Measurements from ENCODE around the gene KRTAP4-11. TPM values are rescaled to one million over a fixed set of nuclear protein-coding genes. Genes with fewer than 3 reads are reported as not detected.
"Not testable (repeated sequence)": the region's sequence is repeated elsewhere in the genome, so short reads cannot be mapped to it uniquely, and the experiment has no call there.

Gene KRTAP4-11
- total and polyA plus RNA-seq, 5 experiments from 2014 or later, result not detected

- no peak for ATAC-seq
- peaks cover 0 to 29% (median 13%) of the 10 kb centered on the region in 3 donors for H3K36me3 Mint-ChIP-seq
- H3K4me3 Mint-ChIP-seq, result peak overlapping the region in 1 of 10 donors; percentile 16
- H3K27me3 Mint-ChIP-seq, result no peaks in the 10 kb centered on the region
- peaks cover 0 to 38% (median 27%) of the 10 kb centered on the region in 9 donors for H3K9me3 Mint-ChIP-seq
- DNase-seq, result no peak
- peaks cover 2 to 26% (median 8%) of the 10 kb centered on the region in 4 donors for H3K4me1 Mint-ChIP-seq
- POLR2A ChIA-PET, result no interaction called here
- H3K27ac Mint-ChIP-seq, result no peak overlapping the region
Measured at GRCh38 chr17:41144846-41145245, 26.7 kb upstream of the KRTAP4-11 start.

- DNase-seq (no peak), ATAC-seq (no peak)
- Mint-ChIP-seq H3K4me1 (peaks cover 2 to 18% (median 9%) of the 10 kb centered on the region in 4 donors), H3K36me3 (peaks cover 2 to 34% (median 21%) of the 10 kb centered on the region in 3 donors), H3K27ac (no peak overlapping the region), H3K4me3 (no peak overlapping the region), H3K27me3 (peaks cover 0 to 2% (median 0%) of the 10 kb centered on the region in 5 donors), H3K9me3 (peaks cover 0 to 52% (median 34%) of the 10 kb centered on the region in 9 donors)
- POLR2A ChIA-PET, result interaction anchor here (0.8 kb wide), 1 partner anchor 10 kb away, joined by 3 read pairs; no protein-coding TSS in a partner anchor
Measured at GRCh38 chr17:41141361-41141760, 23.2 kb upstream of the KRTAP4-11 start.

DNA sequence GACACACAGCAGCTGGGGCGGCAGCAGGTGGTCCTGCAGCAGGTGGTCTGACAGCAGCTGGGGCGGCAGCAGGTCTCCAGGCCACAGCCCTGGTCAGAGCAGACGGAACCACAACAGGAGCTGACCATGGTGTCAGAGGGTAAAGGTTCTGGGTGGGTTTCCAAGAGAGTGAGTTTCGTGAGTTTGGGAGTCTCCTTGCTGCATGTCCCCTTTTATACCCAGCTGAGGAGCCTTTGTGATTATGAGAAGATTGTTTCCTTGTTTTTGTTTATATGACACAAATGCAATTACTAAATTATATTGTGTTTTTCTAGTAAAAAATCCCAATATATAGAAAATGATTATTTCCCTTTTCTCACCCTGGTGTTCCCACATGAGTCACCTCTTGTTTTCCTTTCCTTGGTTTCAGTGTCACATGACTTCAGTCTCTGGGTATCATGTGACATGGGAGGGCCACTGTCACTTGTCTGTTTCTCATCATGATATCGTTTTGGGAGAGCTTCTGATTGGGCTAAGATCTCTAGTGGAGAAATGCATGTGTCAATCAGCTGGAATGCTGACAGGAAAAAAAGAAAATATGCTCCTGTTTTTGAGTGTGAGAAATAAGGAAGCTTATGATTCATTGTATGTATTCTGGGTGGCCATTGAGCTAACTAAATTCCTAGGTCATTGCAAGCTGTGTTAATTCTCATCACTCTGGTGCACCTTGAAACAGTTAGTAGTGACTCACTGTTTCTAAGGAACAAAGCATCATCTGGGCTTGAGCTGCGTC, 22.4 kb upstream of the KRTAP4-11 start, which contains the start of gene KRTAP4-6:
Gene KRTAP4-6 (minus strand): TSS at position 185 of the 772 bp plus-strand sequence. CDS start 57 bp downstream, at position 128.
- H3K27ac Mint-ChIP-seq, result peak within 1 kb of the TSS in 1 of 10 donors; percentile 85
- H3K9me3 Mint-ChIP-seq, result peaks cover 0 to 52% (median 34%) of the 10 kb centered on the region in 9 donors

GRCh38 chr17:41139865-41140264, 21.7 kb upstream of the KRTAP4-11 start:
- H3K9me3 Mint-ChIP-seq, result peaks cover 0 to 52% (median 34%) of the 10 kb centered on the region in 9 donors
- H3K4me1 Mint-ChIP-seq, result peaks cover 2 to 11% (median 6%) of the 10 kb centered on the region in 4 donors
- POLR2A ChIA-PET, H3K27me3 Mint-ChIP-seq, DNase-seq, ATAC-seq: not testable (repeated sequence)
- H3K4me3 Mint-ChIP-seq, result peak overlapping the region in 1 of 10 donors; percentile 42
- peaks cover 2 to 34% (median 21%) of the 10 kb centered on the region in 3 donors for H3K36me3 Mint-ChIP-seq
- peak overlapping the region in 1 of 10 donors; percentile 85 for H3K27ac Mint-ChIP-seq

More for the DNA sequence above, 22.4 kb upstream of the KRTAP4-11 start, which contains the start of gene KRTAP4-6:
- POLR2A ChIA-PET, result interaction anchor here (0.7 to 0.8 kb wide), 2 partner anchors 9 to 299 kb away, joined by 3 read pairs; no protein-coding TSS in a partner anchor
- ATAC-seq, result no peak
- Mint-ChIP-seq H3K4me3 (peak within 1 kb of the TSS in 1 of 10 donors; percentile 42), H3K4me1 (peaks cover 2 to 13% (median 9%) of the 10 kb centered on the region in 4 donors), H3K36me3 (peaks cover 2 to 34% (median 21%) of the 10 kb centered on the region in 3 donors), H3K27me3 (peaks cover 0 to 2% (median 0%) of the 10 kb centered on the region in 5 donors)
- DNase-seq, result no peak

DNA sequence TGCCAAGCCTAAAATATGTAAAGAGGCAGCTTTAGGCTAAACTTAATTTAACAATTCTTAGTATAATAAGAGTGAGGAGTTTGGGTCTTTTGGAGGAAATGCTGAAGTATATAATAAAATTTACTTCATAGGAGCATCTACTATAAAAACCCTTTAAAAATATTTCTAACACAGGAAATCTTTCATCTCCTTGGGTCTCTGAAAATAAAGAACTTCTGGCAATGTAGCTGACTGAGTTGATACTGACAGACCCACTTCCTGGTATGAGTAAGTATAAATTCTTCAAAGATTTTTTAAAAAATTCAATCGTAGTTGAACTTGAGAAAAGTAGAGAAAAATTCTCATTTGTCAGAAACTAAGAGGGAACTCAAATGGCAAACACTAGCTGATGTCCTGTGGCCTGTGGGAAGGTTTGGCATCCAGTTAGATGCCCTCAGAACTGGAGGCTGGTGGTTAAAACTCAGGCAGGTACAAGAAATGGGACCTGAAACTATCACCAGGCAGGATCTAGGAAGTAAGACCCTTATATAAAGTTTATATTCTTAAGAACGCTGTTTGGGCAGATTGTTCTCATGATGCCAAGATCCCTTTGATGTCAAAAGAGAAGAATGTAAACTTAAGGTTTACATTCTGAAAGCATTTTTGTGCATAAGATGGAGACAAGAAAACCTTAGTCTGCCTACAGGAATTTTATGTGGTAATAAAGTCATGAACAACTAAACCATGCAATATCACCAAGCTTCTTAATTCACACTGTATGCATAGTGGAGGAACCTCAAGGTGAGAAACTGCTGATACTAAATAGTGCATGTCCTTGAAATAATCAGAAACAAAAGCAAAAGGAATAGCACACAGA, 15.9 kb upstream of the KRTAP4-11 start:
- Mint-ChIP-seq H3K4me3 (peak overlapping the region in 8 of 10 donors; percentile 54 to 80 (median 66)), H3K9me3 (peaks cover 0 to 10% (median 4%) of the 10 kb centered on the region in 9 donors), H3K4me1 (peaks cover 23 to 47% (median 39%) of the 10 kb centered on the region in 4 donors), H3K36me3 (peaks cover 0 to 4% (median 0%) of the 10 kb centered on the region in 3 donors), H3K27me3 (no peaks in the 10 kb centered on the region), H3K27ac (peak overlapping the region in 9 of 10 donors; percentile 74 to 95 (median 90))
- ATAC-seq (peak; percentile 70 to 95), DNase-seq (peak in 3 of 10 donors; percentile 3 to 56 (median 14))
- POLR2A ChIA-PET, result interaction anchor here (0.8 to 1.5 kb wide), 3 partner anchors 14 to 414 kb away, joined by 3 to 4 read pairs (median 3); no protein-coding TSS in a partner anchor

DNA sequence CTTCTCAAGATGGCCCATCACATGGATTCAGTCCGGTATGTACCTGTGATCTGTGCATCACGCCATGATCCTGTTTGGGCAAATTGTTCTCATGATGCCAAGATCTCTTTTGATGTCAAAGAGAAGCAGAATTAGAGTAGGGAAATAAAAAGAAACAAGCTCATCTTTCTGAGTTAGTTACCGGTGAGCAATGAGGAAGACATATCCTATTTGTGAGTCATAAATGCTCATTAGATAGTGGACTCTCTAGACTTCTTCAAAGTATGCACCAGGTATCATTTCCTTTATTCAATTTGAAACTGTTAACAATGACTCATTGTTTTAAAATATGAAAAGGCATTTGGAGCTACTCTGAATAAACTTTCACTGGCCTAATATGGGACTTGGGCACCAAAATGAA, 13.8 kb upstream of the KRTAP4-11 start:
- Mint-ChIP-seq H3K9me3 (peaks cover 0 to 5% (median 0%) of the 10 kb centered on the region in 9 donors), H3K4me1 (peaks cover 29 to 61% (median 48%) of the 10 kb centered on the region in 4 donors), H3K27ac (peak overlapping the region in 3 of 10 donors; percentile 46 to 50 (median 48)), H3K27me3 (no peaks in the 10 kb centered on the region), H3K4me3 (peak overlapping the region in 2 of 10 donors; percentile 5 to 9), H3K36me3 (peaks cover 0 to under 1% (median 0%) of the 10 kb centered on the region in 3 donors)
- POLR2A ChIA-PET, result interaction anchor here (1.3 to 2.7 kb wide), 2 partner anchors 9 to 177 kb away, joined by 3 to 6 read pairs; partner anchors contain the start of gene KRTAP16-1
- DNase-seq (no peak), ATAC-seq (no peak)

GRCh38 chr17:41127371-41127770, 9.2 kb upstream of the KRTAP4-11 start:
- peaks cover 0 to 10% (median under 1%) of the 10 kb centered on the region in 9 donors for H3K9me3 Mint-ChIP-seq
- no peaks in the 10 kb centered on the region for H3K27me3 Mint-ChIP-seq
- H3K4me1 Mint-ChIP-seq, result peaks cover 40 to 85% (median 71%) of the 10 kb centered on the region in 4 donors
- ATAC-seq, result no peak
- H3K27ac Mint-ChIP-seq, result no peak overlapping the region
- POLR2A ChIA-PET, result no interaction called here
- H3K4me3 Mint-ChIP-seq, result no peak overlapping the region
- H3K36me3 Mint-ChIP-seq, result no peaks in the 10 kb centered on the region
- DNase-seq, result no peak

DNA sequence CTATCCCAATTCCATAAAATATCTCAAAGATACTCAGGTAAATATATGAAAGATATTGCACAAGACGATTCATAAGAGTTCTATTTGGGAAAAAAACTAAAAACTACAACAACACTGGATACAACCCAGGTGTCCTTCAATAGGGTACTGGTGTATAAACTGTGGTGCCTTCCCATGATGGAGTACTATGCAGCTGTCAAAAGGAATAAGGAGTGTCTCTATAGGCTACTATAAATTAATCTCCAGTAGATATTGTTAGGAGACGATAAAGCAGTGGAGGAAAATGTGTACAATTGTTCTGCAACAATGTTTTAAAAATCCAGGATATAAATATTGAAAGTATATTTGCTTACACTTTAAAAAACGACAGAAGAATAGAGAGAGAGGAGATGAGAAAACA, 8.2 kb upstream of the KRTAP4-11 start:
- DNase-seq, result no peak
- Mint-ChIP-seq H3K27me3 (no peaks in the 10 kb centered on the region), H3K4me3 (peak overlapping the region in 6 of 10 donors; percentile 3 to 92 (median 49)), H3K27ac (peak overlapping the region in 2 of 10 donors; percentile 21 to 71), H3K36me3 (no peaks in the 10 kb centered on the region), H3K4me1 (peaks cover 36 to 78% (median 66%) of the 10 kb centered on the region in 4 donors), H3K9me3 (peaks cover 0 to 10% (median 2%) of the 10 kb centered on the region in 9 donors)
- ATAC-seq, result no peak
- POLR2A ChIA-PET, result interaction anchor here (0.6 to 1.6 kb wide), 2 partner anchors 155 to 182 kb away, joined by 3 to 4 read pairs; partner anchors contain the start of gene KRTAP16-1

DNA sequence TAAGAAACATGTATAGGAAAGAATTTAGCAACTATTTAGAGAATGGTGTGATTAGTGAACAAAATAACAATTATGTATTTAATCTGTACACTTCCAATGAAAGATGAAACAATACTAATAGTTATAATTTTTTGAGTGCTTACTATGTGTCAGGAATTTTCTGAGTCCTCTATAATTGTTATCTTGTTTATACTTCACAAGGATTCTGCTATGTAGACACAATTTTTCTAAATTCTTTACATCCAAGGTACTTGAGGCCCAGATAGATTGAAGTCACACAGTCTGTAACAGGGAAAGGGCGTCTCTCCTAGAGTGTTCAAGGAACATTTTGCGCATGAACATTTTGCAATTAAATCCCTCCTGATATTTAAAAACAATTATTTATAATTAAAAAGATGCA, 6.9 kb upstream of the KRTAP4-11 start:
- Mint-ChIP-seq H3K27me3 (no peaks in the 10 kb centered on the region), H3K27ac (peak overlapping the region in 6 of 10 donors; percentile 40 to 78 (median 49)), H3K9me3 (peaks cover 0 to 13% (median 3%) of the 10 kb centered on the region in 9 donors), H3K36me3 (no peaks in the 10 kb centered on the region), H3K4me3 (peak overlapping the region in 7 of 10 donors; percentile 36 to 92 (median 82)), H3K4me1 (peaks cover 35 to 76% (median 68%) of the 10 kb centered on the region in 4 donors)
- POLR2A ChIA-PET, result interaction anchor here (1.4 kb wide), 2 partner anchors 9 to 197 kb away, joined by 3 read pairs; no protein-coding TSS in a partner anchor
- ATAC-seq (no peak), DNase-seq (no peak)

GRCh38 chr17:41123991-41124371, 5.8 kb upstream of the KRTAP4-11 start, which contains the start of gene KRTAP4-12:
TSS of gene KRTAP4-12 (minus strand) at chr17:41124182. CDS start at chr17:41124122, 60 bp downstream.
- DNase-seq, H3K36me3 Mint-ChIP-seq, ATAC-seq, H3K27me3 Mint-ChIP-seq: not testable (repeated sequence)
- peak within 1 kb of the TSS in 9 of 10 donors; percentile 73 to 95 (median 82) for H3K27ac Mint-ChIP-seq
- H3K4me1 Mint-ChIP-seq, result peaks cover 32 to 72% (median 68%) of the 10 kb centered on the region in 4 donors
- H3K9me3 Mint-ChIP-seq, result peaks cover 0 to 11% (median 3%) of the 10 kb centered on the region in 9 donors
- POLR2A ChIA-PET, result interaction anchor here (0.7 kb wide), 2 partner anchors 184 to 800 kb away, joined by 3 read pairs; no protein-coding TSS in a partner anchor
- H3K4me3 Mint-ChIP-seq, result peak within 1 kb of the TSS in 9 of 10 donors; percentile 69 to 92 (median 84)

- not testable (repeated sequence) for H3K27me3 Mint-ChIP-seq, H3K36me3 Mint-ChIP-seq
- peak in 3 of 10 donors; percentile 14 to 35 (median 27) for DNase-seq
- H3K9me3 Mint-ChIP-seq, result peaks cover 0 to 11% (median 3%) of the 10 kb centered on the region in 9 donors
- peaks cover 30 to 72% (median 68%) of the 10 kb centered on the region in 4 donors for H3K4me1 Mint-ChIP-seq
- H3K4me3 Mint-ChIP-seq, result peak overlapping the region in 9 of 10 donors; percentile 69 to 92 (median 84)
- H3K27ac Mint-ChIP-seq, result peak overlapping the region in 9 of 10 donors; percentile 20 to 95 (median 80)
- ATAC-seq, result peak; percentile 51 to 75
- POLR2A ChIA-PET, result interaction anchor here (0.7 kb wide), 1 partner anchor 185 kb away, joined by 3 read pairs; no protein-coding TSS in a partner anchor
Measured at GRCh38 chr17:41123292-41123990, 5.3 kb upstream of the KRTAP4-11 start.
